H1 (cell line): ENCODE results near the gene SDC4. TPM values are rescaled to one million over a fixed set of nuclear protein-coding genes. Genes with fewer than 3 reads are reported as not detected.

ENCODE experiments used
- FOSL1 ChIP-seq: IDR thresholded peaks from 2 replicates; pipeline ENCODE4 v1.6.1; 2011; ENCODE audit warnings: mild to moderate bottlenecking, low read depth, low read length, moderate library complexity; ENCODE audit not compliant: insufficient read depth
- GABPA ChIP-seq: IDR thresholded peaks from 2 replicates; pipeline ENCODE4 v1.6.1; 2011; ENCODE audit warnings: mild to moderate bottlenecking, low read length, moderate library complexity, borderline replicate concordance; ENCODE audit not compliant: insufficient read depth
- HDAC2 ChIP-seq, 2 experiments: fragments of 300-600 bp in 1 of 2; sonication (generic) in 1 of 2; IDR thresholded peaks; 2 replicates each; pipeline ENCODE4 v1.6.1; 2011 to 2012; ENCODE audit warnings: low read depth in 2 of 2, low read length in 2 of 2, mild to moderate bottlenecking in 2 of 2, moderate library complexity in 2 of 2, borderline replicate concordance in 1 of 2, inconsistent platforms in 1 of 2
- HDAC6 ChIP-seq: IDR thresholded peaks from one replicate; pipeline ENCODE4 v1.7.1; 2012; ENCODE audit warnings: low read depth, mild to moderate bottlenecking, inconsistent platforms, low read length, moderate library complexity
- NANOG ChIP-seq: IDR thresholded peaks from 2 replicates; pipeline ENCODE4 v1.6.1; 2011; ENCODE audit warnings: low read length, low read depth, mild to moderate bottlenecking, inconsistent platforms; ENCODE audit not compliant: insufficient read depth, poor library complexity, severe bottlenecking
- NRF1 ChIP-seq: IDR thresholded peaks from 2 replicates; pipeline ENCODE4 v1.6.1; 2011; ENCODE audit warnings: mild to moderate bottlenecking, low read depth, low read length, improper control_type of control experiment
- POU5F1 ChIP-seq: IDR thresholded peaks from 2 replicates; pipeline ENCODE4 v1.6.1; 2011; ENCODE audit warnings: low read depth, mild to moderate bottlenecking, low read length, moderate library complexity
- RAD21 ChIP-seq, 2 experiments: IDR thresholded peaks in 1 of 2; conservative IDR thresholded peaks in 1 of 2; 2 replicates each; pipeline ENCODE4 v1.6.1; 2011; ENCODE audit warnings: low read depth in 2 of 2, low read length in 2 of 2, improper control_type of control experiment in 1 of 2, inconsistent platforms in 1 of 2, mild to moderate bottlenecking in 1 of 2, moderate library complexity in 1 of 2
- RBBP5 ChIP-seq: IDR thresholded peaks from 2 replicates; pipeline ENCODE4 v1.7.1; 2012; ENCODE audit warnings: low read depth, mild to moderate bottlenecking, inconsistent platforms, low read length, moderate library complexity, borderline replicate concordance
- RNF2 ChIP-seq: fragments of 200-900, 300-1000 bp; sonication (generic); IDR thresholded peaks from 2 replicates; pipeline ENCODE4 v1.7.1; 2016; ENCODE audit warnings: borderline replicate concordance, low read depth, mild to moderate bottlenecking, antibody characterized with exemption, low read length; ENCODE audit not compliant: poor library complexity, severe bottlenecking; ENCODE audit errors: missing control alignments
- SP1 ChIP-seq: IDR thresholded peaks from 2 replicates; pipeline ENCODE4 v1.6.1; 2011; ENCODE audit warnings: low read depth, low read length
- SP2 ChIP-seq: IDR thresholded peaks from 2 replicates; pipeline ENCODE4 v1.6.1; 2012; ENCODE audit warnings: mild to moderate bottlenecking, low read length, inconsistent platforms
- TAF1 ChIP-seq: IDR thresholded peaks from 2 replicates; pipeline ENCODE4 v1.6.1; 2011; ENCODE audit warnings: mild to moderate bottlenecking, low read depth, low read length
- TEAD4 ChIP-seq: IDR thresholded peaks from 2 replicates; pipeline ENCODE4 v1.6.1; 2012; ENCODE audit warnings: low read depth, low read length, inconsistent platforms, mixed read lengths
- YY1 ChIP-seq: IDR thresholded peaks from 2 replicates; pipeline ENCODE4 v1.6.1; 2011; ENCODE audit warnings: low read depth, mild to moderate bottlenecking, low read length
- polyA plus RNA-seq, 7 experiments: library from polyadenylated mRNA; depleted of rRNA in 3 of 7; stranded (reverse) in 5 of 7; unstranded in 2 of 7; fragments of >200 nt in 5 of 7; fragments of 200-250 nt in 2 of 7; gene quantifications; 1 replicate in 5 of 7; 2 replicates in 1 of 7; 4 replicates in 1 of 7; pipeline versions ENCODE4 v1.2.1 to v1.2.3, GENCODE V29; 2011 to 2013; ENCODE audit warnings: missing spikeins in 2 of 7, mixed read lengths in 2 of 7
- total RNA-seq: library from RNA; stranded (reverse); fragmentation: NEBNext Ultra II Directional; extraction: Animal tissue kit (Norgen Biotek cat#: 25700); gene quantifications from 2 replicates; pipeline ENCODE4 v1.2.1, GENCODE V29; 2021
- TF ChIP-seq, protein P1 (sequence below), 3 experiments: IDR thresholded peaks; 1 replicate in 2 of 3; 2 replicates in 1 of 3; pipeline versions ENCODE4 v1.5.1 to v1.6.1; 2011; ENCODE audit warnings: low read length in 3 of 3, mild to moderate bottlenecking in 3 of 3, inconsistent platforms in 2 of 3, low read depth in 1 of 3, moderate library complexity in 1 of 3; ENCODE audit not compliant: insufficient read depth in 1 of 3; ENCODE audit errors: control extremely low read depth in 1 of 3
- TF ChIP-seq, protein P2 (sequence below): IDR thresholded peaks from 2 replicates; pipeline ENCODE4 v1.6.1; 2012; ENCODE audit warnings: inconsistent platforms
- TF ChIP-seq, protein P3 (sequence below): IDR thresholded peaks from 2 replicates; pipeline ENCODE4 v1.6.1; 2011; ENCODE audit warnings: low read depth, mild to moderate bottlenecking, low read length; ENCODE audit not compliant: insufficient read depth

The SDC4 gene
- total and polyA plus RNA-seq, 2 of the 8 experiments (the other 6 are each of a cell fraction or from before 2014, with no cell fraction given): 34.6 to 60.2 TPM

DNA sequence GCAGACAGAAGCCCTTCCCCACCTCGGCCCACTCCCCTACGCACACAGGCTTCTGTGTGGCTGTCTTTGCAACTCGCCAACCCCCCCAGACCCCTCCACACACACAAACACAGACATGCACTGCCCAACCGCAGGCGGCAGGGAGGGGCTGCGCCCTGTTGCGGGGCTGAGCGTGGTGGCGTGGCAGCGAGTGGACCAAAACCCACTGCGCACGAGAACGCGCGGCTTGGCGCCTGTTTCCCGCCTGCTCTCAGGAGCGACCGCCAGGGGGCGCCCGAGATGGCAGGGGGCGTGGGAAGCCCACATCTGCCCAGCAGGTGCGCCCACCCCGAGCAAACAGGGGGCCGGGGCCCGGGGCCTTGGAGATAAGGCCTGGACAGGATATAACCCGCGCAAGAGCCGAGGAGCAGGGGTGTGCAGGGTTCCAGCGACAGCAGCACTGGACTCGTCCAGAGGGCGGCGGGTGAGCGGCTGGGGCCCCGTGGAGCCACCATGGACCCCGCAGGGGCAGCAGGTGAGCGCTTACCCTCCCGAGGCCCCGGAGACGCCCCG is 41.7 kb downstream of the SDC4 start, which contains the start of gene RBPJL (continued):
- TF ChIP-seq FOSL1: no peak
- TF ChIP-seq, protein P1, sequence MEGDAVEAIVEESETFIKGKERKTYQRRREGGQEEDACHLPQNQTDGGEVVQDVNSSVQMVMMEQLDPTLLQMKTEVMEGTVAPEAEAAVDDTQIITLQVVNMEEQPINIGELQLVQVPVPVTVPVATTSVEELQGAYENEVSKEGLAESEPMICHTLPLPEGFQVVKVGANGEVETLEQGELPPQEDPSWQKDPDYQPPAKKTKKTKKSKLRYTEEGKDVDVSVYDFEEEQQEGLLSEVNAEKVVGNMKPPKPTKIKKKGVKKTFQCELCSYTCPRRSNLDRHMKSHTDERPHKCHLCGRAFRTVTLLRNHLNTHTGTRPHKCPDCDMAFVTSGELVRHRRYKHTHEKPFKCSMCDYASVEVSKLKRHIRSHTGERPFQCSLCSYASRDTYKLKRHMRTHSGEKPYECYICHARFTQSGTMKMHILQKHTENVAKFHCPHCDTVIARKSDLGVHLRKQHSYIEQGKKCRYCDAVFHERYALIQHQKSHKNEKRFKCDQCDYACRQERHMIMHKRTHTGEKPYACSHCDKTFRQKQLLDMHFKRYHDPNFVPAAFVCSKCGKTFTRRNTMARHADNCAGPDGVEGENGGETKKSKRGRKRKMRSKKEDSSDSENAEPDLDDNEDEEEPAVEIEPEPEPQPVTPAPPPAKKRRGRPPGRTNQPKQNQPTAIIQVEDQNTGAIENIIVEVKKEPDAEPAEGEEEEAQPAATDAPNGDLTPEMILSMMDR (IDR thresholded peaks at IDR 0.05; ENCODE audit: control extremely low read depth in 1 of 3, insufficient read depth in 1 of 3, low read depth in 1 of 3, low read length in 3 of 3): peak; percentile 90 to 95 (median 93)
- TF ChIP-seq NANOG: no peak
- TF ChIP-seq, protein P2, sequence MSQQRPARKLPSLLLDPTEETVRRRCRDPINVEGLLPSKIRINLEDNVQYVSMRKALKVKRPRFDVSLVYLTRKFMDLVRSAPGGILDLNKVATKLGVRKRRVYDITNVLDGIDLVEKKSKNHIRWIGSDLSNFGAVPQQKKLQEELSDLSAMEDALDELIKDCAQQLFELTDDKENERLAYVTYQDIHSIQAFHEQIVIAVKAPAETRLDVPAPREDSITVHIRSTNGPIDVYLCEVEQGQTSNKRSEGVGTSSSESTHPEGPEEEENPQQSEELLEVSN: peak; percentile 90
- no peak for TF ChIP-seq NRF1
- TF ChIP-seq SP1: 0 out of 2 replicates have a peak, but pooled peaks have one; percentile 12
- peak; percentile 67; the same call in 1 of the 2 replicates for TF ChIP-seq GABPA
- no peak for TF ChIP-seq POU5F1
- peak in 1 of 2 experiments; percentile 39; a peak in 3 of 4 replicates for TF ChIP-seq RAD21 (IDR thresholded peaks at IDR 0.05 in 1 of 2, conservative IDR thresholded peaks at IDR 0.05 in 1 of 2; ENCODE audit: low read depth in 2 of 2, low read length in 2 of 2)
- no peak for TF ChIP-seq RBBP5
- 0 out of 2 replicates have a peak, but pooled peaks have one; percentile 5 for TF ChIP-seq TEAD4
- TF ChIP-seq, protein P3, sequence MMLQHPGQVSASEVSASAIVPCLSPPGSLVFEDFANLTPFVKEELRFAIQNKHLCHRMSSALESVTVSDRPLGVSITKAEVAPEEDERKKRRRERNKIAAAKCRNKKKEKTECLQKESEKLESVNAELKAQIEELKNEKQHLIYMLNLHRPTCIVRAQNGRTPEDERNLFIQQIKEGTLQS: no peak
- TF ChIP-seq HDAC6: no peak
- no peak for TF ChIP-seq YY1
- TF ChIP-seq HDAC2 (IDR thresholded peaks at IDR 0.05; ENCODE audit: borderline replicate concordance in 1 of 2, low read depth in 2 of 2, low read length in 2 of 2): peak; percentile 48 to 87; a peak in 1 of 4 replicates
- no peak for TF ChIP-seq RNF2
- no peak for TF ChIP-seq SP2
- no peak for TF ChIP-seq TAF1
